AG09309 (cell line): ENCODE measurements around the gene OR2C3.

Source experiments
- DNase-seq: peaks from one replicate; pipeline ENCODE4 v3.0.0-alpha.2; 2010; ENCODE audit warnings: low read depth
- H3K4me3 ChIP-seq: 2 replicates; pipeline ENCODE4 v1.5.1; 2011; ENCODE audit warnings: mild to moderate bottlenecking, low read depth, low read length, moderate library complexity; ENCODE audit not compliant: control insufficient read depth
- CTCF ChIP-seq: IDR thresholded peaks from 2 replicates; pipeline ENCODE4 v1.5.1; 2011; ENCODE audit warnings: mild to moderate bottlenecking, low read depth, low read length, inconsistent platforms; ENCODE audit not compliant: insufficient read depth, control insufficient read depth; ENCODE audit errors: missing control alignments

Gene OR2C3

GRCh38 chr1:247536340-247536739 is at the start of gene OR2C3:
Gene OR2C3, minus strand, starts transcription at chr1:247536440. Its CDS starts 3,929 bp downstream, at chr1:247532511.
- DNase-seq, result no peak
- no peak for TF ChIP-seq CTCF
- no peak within 1 kb of the TSS for H3K4me3 ChIP-seq

- TF ChIP-seq CTCF, result no peak
- no peak for DNase-seq
- no peak overlapping the region for H3K4me3 ChIP-seq
Observed at GRCh38 chr1:247578946-247579460, 42.8 kb upstream of the OR2C3 start.

GRCh38 chr1:247576514-247576913 is 40.3 kb upstream of the OR2C3 start:
- DNase-seq, result no peak
- H3K4me3 ChIP-seq, result no peak overlapping the region
- no peak for TF ChIP-seq CTCF

GRCh38 chr1:247574664-247575063 is 38.4 kb upstream of the OR2C3 start:
- H3K4me3 ChIP-seq, result no peak overlapping the region
- no peak for TF ChIP-seq CTCF
- DNase-seq, result no peak

- H3K4me3 ChIP-seq, result no peak overlapping the region
- no peak for TF ChIP-seq CTCF
- DNase-seq, result no peak
Observed at GRCh38 chr1:247574236-247574635, 38.0 kb upstream of the OR2C3 start.

GRCh38 chr1:247562198-247562597 is 26.0 kb upstream of the OR2C3 start:
- no peak overlapping the region for H3K4me3 ChIP-seq
- DNase-seq, result no peak
- TF ChIP-seq CTCF, result no peak

- H3K4me3 ChIP-seq, result no peak overlapping the region
- no peak for DNase-seq
- no peak for TF ChIP-seq CTCF
Observed at GRCh38 chr1:247561711-247562110, 25.5 kb upstream of the OR2C3 start.
